ENCODE data around the gene GLIS1.

GLIS1 gene

DNA sequence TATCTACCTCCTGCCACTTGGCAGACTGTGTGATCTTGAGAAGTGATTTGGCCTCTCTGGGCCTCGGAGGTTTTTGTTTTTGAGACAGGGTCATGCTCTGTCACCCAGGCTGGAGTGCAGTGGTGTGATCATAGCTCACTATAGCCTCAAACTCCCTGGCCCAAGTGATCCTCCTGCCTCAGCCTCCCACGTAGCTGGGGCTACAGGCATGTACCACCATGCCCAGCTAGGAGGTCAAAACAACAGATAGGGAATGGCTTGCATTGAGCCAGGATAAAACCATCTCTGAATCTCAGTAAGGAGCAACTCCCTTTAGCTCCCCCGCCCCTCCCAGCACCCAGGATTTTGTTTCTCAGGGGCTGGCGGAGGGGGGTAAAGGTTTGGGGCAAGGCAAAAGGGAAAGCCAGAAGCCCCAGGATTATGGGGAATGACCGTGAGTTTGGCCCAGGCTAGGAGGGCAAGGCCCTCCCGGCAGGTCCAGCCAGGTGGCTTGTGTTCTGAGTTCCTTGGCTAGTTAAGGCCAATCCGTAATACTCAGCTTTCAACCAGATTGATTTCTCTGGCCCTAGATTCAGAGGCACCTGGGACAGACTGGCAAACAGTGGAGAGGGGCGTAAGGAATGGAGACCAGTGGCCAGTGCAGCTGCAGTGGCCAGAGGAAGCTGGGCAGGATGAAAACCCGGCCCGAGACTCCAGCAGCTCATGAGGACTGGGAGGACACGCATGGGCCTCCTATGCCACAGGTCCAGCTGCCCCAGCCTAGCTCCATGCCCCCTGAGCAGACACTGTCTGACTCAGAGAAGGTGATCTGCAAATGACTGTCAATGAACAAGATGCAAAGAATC, 149.7 kb downstream of the GLIS1 start:
- DNase-seq, result no peak

DNA sequence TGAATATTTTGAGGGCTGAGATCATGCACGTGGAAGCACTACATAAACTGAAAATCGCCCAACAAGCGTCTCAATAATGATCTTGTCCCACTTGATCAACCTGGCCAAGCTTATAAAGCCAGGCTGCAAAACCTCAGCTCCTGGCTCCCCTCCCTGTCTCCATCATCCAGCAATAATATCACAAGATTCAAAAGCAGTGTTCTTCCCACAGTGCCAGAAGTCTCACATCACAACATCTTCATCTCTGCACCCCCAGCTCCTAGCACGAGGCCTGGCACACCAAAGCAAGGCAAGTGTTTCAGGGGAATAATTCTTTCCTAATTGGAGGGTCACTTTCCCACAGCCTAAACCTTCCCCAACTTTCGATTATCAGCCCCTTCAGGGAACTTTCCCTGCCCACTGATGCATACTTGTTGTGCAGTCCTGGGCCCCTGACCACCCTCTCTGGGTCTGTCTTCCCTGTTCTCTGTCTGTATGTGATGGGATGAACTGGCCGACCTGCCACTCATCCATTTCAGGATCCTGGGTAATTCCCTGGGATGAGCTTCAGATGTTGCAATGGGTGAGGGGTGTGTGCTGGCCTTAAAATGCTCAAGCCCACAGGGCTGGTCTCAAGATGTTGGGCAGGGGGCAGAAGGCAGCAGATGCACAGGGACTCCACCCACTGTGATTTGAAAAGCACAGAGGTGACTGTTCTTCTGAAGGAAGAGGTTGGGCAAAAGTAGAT, 150.7 kb downstream of the GLIS1 start:
- no peak for DNase-seq

DNA sequence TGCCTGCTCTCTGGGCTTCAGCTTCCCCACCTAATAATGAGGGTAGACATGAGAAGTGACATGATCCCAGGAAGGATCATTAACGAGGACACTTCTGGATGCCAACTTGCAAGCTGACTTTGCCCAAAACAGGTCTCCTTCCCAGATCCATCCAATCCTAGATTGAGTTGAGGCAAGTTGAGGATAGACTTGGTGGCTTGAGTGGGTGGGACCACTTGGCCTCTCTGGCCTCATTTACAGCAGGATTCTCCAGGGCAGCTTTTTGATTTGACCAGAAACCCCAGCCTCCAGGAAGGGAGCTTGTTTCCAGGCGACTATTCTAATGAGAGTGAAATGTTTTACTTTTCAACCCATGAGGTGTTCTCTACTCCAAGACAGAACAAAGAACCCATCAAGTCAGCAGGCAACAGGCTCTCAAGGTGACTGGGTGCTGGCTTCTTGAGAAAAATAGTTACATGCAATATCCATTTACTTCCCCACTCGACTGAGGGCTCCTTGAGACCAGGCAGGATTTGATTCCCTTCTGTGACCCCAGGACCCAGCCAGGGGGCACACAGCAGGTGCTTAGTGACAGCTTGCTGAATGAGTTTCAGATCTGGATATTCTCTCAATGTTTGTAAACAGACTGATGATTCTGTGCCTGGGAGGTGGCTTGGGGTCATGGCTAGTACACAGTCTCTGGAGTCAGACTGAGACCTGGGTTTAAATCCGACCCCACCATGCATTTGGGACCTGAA, 151.5 kb downstream of the GLIS1 start:
- DNase-seq, result peak; percentile 26

DNA sequence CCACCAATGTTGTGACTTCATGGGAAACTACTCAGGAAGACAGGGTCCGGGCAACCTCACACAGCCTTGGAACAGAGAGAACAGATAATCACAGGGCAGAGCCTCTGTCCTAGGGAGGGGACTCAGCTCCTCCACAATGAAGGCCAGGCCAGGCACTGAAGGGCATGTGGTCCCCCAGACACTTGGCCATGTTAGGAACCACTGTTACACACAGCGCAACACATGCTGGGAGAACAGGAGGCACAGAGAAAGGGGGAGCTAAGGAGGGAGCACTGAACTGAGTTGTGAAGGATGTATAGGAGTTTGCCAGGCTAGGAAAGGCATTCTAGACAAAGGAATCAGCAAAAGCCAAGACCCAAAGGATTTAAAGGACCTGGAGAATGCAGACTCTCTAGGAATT, 152.2 kb downstream of the GLIS1 start:
- DNase-seq, result no peak

DNA sequence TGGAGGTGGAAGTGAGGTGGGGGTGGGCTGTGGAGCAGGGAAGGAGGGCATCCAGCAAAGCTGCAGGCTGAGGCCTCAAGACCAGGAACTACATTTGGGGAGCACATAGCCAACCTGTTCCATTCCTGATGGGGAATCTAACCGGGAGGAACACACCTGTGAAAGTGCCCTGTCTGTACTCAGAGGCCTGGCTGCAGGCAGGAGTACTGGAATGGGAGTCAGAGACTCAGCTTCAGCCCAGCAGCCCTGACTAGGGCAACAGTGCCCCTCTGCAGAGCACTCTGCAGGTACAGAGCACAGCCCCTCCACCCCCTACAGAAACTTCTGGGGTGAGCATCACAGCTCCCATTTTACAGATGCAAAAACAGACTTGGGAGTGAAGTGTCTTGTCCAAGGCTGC, 153.4 kb downstream of the GLIS1 start:
- DNase-seq, result no peak

DNA sequence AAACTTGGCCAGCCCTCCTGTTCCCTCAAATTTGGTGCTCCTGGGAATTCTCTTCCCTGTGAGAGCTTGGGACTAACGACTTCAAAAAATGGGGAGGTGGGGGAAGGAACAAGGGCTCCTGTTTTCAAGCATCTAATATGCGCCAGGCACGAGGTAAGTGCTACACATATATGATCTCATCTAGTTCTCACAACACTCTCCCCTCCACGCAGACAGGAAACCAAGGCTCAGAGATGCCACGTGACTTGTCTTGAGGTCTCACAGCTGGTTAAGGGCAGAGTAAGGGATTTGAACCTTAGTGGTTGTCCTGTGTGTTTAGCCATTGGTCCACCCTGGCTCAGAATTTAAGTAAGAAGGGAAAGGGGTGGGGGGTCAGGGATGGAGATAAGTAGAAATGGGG, 153.8 kb downstream of the GLIS1 start:
- DNase-seq, result no peak

DNA sequence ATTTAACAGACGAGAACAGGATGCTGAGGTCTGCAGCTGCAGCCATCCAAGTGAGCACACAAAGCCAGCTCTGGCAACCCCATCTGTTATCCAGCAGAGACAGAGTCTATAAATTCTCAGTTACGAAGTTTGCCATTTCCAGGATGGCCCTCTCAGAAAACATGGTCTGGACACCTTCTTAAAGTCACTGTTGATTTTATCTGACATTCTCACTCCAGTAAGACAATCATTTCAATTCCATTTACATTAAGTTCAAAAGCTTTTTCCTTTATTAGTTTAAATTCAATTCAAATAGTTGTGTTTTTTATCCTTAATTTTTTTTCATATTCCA, 154.2 kb downstream of the GLIS1 start:
- DNase-seq, result no peak

DNA sequence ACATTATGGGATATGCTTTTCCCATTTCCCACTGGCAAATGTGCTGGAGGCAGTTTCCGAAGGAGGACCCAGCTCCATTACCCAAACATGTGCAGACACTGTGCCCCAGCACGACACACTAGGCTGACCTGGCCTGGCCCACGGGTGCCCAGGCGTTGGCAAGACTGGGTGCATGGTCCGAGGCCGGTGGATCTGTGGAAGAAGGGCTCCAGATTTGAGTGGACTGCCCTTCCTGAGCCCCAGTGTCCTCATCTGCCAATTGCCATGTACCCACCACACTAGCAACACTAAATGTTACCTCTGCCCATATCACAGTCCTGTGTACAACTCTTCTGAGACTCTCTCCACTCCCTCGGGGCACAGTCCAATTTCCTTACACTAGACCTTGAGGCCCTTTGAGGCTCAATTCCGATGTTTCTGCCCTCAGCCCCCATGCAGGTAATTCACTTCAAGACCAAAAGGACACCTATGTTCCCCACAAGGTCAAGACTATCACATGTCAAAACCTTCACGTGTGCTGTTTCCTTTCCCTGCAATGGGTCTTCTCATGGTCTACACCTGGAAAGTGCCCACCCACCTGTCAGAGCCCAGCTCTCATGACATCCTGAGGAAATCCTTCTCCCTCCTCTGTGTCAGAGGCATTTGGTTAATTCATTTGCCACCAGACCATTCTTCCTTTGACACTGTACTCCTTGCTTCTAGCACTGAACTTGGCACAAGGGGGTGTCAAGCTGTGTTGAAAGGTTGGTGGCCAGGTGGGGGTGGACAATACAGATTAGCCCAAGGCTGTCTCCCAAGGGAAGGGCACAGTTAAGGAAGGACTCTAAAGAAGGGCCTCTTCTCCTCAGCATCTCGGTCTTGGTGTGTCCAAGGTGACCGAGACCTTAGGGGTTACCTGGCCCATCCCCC, 154.8 kb downstream of the GLIS1 start:
- no peak for DNase-seq

DNA sequence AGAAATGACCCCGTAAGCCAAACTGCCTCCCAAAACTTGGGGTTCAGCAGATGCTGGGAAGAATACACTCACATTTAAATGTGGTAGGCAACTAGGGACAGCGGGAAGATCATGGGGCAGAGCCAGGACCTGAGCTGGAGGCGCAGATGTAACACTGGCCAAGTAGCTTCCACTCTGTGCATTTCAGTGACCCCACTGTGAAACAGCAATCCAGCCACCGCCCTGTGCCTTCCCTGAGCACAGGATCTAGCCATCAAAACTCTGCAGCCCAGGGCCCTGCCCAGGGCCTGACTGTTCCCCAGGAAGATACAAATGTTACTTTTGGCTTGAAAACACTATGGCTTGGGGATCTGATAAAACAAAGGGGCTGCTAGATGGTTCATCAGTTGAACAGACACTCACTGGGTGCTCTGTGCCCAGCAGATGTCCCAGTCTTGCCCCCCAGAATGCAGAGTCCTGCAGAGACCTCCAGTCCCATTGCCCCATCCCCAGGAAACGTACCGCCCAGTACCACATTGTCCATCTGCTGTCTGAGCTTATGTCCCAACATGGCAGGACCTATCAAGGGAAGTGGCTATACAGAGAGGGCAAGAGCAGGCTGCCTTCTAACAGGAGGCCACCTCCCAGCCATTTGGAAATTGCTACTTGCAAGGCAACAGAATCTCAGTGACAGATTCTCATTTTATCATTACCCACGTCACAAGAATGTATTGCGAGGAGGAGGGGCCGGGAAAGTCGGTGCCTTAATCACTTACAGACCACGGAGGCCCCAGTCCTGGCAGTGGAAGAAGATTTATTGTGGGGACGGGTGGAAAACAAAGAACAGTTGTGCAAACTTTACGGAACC, 155.7 kb downstream of the GLIS1 start:
- DNase-seq, result no peak

DNA sequence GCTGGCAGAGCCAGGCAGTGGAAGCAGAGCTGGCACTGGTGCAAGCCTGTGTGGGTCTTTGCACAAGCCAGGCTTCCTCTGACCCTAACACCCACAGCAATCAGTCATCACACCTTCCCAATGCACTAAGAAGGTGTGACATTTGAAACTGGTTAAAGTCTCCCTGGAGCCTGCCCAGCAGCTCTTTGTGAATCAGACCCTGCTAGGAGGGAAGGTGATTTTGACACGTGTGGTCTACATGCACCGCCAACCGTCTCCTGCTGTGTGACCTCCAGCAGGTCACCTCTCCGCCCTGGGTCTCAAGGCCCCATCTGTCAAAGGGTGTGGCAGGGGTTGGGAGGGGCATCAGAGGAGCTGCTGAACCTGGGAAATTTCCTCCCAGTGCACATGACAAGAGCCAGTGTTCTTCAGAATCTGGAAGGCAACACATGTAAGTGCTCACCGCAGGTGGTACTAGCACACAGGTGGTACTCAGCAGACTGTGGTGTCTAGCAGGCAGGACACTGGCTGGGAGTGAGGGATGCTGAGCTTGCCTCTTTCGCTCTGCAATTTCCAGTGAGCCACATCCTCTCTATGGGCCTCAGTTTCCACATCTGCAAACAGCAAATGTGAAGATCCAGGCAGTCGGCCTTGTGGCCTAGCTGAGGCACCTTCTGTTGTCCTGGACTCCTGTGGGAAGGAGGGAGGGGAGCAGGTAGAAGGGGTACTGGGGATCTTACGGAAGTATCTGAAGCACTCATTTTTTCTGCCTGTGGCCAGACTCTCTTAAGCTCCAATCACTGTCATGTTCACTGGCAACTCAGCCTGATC, 156.5 kb downstream of the GLIS1 start:
- peak; percentile 53 for DNase-seq

DNA sequence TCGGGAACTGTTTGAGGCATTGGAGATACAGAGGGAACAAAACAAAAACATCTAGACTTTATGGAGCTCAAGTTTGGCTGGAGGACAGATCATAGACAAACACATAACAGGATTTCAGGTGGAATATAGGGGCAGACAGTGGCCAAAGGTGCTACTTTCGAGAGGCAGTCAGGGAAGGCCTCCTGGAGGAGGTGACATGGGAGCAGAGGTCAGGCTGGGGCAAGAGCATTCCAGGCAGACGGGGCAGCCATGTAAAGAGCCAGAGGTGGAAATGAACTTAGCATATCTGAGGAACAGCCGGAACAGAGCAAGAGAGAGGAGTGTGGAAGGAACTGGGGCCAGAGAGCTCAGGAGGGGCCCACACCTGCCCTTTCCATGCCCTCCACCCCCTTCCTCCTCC, 157.5 kb downstream of the GLIS1 start:
- DNase-seq, result no peak

DNA sequence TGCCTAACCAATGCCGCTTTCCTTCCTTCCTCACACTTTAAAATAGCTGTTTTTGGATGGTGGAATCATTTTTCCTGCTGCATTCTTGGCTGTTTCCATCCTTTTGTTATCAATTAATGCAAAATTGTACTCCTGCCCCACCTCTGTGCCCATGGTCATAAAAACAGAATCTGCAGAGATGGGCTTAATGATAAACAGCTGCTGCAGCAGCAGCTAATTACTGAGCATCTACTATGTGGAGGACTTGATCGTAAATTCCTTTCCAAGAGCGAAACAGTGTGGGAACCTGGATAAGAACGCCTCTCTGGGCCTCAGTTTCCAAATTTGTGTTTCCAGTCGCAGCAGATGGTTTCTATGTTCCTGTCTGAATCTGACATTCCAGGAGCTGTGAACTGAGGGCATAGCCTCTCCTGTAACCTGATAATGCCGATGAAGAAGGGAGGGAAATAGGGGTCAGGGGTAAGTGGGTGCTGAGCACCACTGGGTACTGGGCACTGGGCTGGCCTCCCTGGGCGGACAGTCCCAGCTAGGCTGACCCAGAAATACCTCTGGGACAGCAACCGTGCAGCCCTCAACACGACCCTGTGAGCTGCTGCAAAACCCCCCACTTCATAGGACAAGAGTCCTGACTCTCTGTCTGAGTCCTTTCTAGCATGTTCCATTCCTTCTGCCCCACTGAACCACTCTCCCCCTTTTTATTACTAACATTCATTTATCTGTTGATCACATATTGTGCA, 158.1 kb downstream of the GLIS1 start:
- DNase-seq, result no peak

DNA sequence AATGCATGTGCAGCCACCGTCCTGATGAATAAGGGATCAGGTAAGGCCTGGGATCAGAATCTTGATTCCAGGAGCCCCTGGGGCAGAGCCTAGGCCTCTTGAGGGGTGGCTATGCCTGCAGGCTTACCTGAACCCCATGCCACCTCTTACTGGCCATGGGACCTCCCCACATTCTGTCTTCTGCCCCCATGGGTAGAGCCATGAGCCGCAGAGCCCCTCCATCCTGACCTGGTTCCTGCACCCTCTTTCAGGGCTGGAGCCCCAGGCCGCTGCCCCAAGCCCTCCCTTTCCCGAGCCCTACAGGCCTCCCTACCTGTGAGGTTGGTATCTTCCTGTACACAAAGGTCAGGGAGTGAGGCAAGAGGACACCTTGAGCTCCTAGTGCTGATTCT, 159.0 kb downstream of the GLIS1 start:
- no peak for DNase-seq

DNA sequence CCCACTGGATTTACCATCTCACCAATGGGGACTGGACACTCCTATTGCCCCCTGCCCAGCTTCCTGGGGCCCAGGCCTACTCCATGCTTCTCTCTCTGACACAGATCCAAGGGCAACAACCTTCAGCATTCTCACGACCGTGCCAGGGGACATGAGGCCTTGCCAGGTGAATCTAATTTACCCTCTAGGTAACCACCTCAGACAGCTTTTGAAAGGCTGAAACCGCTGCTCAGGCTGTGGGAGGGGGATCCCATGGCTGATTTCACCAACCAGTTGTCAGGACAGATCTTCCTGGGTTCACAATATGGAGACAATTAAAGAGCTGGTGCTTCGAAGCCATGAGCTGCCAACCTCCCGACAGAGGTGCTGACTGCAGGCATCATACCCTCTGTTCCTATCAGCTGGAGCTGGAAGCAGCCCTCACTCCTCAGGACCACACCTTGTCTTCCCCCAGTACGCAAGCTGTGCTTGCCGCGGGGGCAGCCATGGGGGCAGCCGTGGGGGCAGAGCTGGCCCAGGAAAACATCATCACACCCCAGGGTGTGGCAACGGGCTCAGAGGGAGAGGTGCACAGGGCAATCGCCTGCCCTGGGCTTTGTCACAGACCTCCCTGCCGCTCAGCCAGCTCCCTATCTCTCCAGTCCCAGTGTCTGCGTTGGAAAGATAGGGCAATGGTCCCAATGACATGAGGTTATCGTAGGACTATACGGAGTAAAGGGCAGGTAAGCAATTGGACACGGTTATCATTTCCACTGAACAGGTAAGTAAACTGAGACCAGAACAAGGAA, 159.5 kb downstream of the GLIS1 start:
- no peak for DNase-seq

DNA sequence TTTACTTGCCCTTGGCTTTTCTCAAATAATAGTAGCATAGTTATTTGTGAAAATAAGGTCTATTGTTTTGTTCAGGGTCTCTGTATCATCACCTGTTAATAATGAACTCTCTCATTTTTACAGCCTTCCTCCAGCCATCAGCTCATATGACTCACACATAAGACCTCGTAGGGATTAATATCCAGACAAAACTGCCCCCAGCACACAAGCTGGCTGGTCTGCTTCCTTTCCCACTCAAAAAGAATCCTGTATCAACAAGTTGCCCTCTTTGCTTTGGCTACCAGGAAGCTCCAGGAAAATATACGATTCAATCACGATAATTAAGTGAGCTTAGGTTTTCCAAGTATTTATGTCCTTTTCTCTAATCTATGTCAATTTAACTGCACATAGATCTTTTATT, 160.6 kb downstream of the GLIS1 start:
- no peak for DNase-seq

DNA sequence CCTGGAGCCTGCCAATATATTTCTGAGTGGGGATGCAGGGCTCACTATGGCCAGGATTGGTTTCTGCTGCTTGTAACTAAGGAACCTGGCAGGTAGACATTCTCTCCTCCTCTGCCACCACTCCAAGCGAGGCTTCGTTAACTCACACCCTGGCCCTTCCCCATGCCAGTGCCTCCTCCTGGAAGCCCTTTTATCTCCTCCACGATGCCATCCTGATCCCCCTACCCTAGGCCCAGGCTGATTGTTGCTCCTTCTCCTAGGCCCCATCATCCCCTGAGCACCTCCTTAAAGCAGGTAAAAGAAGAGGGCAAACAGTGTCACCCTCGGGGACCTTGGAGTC, 161.2 kb downstream of the GLIS1 start:
- DNase-seq, result no peak

DNA sequence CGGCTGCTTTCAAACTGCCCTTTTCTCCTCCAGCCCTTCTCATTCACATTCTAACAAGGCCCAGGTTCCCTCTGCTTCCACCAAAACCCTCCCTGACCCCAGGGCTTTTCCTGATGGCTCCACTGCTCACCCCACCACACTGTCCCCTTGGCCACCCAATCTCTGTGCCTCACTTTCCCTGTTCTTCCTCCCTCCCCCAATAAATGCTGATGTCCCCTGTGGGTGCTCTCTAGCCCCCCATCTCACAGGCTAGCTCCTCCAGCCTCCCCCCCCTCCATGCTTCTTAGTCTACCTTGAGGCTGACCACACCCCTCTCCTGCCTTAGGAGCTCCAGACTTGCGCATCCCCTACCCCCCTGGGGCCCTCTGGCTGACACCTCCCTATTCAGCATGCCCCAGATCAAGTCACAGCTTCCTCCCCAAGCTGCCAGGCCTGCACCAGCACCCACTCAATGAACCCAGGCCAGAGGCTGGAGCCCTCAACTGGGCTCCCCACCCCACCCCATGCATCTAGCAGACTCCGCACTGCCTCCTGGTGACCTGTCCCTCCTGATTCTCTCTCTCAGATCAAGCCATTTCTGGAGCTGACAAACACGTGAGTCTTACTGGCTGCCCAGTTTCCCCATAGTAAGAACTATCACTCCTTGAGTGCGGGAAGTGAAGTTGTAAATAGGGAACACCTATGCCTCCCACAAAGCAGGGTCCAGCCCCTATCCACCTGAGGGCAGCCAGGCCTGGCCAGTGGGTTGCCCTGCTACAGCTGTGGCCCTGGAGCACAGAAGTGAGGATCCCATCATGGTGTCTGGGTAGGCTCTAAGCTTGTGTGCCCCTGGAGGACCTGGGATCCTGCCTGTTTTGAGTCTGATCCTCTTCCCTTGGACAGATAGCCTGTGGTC, 161.9 kb downstream of the GLIS1 start:
- DNase-seq, result no peak

DNA sequence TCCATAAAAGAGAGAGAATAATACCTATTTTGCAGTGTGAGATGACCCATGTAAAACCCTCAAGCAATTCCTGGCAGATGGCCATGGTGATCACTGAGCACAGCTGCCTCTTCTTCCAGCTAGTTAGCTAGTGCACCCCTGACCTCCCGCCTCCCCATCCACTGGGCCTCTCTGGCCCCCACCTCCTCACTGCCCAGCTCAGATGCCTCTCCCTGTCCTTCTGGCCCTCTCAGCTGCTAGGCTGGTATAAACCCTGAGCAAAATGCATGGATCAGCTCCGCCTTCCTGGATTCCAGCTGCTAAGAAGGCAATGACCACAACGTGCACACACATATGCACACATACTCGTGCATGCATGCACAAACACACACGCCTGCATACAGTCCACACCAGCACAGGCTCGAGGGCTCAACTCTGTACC, 162.6 kb downstream of the GLIS1 start:
- peak; percentile 40 for DNase-seq

DNA sequence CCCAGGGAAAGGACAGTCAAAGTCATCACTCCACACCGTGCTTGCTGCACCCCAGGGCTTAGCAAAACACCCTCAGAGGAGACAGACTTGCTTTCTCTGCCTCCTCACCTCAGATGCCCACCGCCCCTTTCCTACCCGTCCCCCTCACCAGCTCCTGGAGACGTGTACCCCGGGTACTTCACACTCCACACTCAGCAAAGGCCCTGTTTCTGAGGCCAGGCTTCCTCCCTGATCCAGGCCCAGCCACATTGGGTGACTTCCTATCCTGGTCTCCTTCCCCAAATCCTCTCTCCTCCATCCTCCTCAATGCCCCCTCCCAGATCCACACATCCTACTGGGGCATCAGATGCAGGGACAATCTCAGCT, 163.0 kb downstream of the GLIS1 start:
- DNase-seq, result no peak

All from NCI-H82 (cell line).